AML-193 (cell line): Measurements from ENCODE around the gene GH2.
"Not testable (repeated sequence)": the region's sequence is repeated elsewhere in the genome, so short reads cannot be mapped to it uniquely, and the experiment has no call there.

Experiments
- DNase-seq, 2 experiments: peaks; one replicate each; lab custom pipeline; 2025; lab: John Stamatoyannopoulos, UW

GH2 gene

DNA sequence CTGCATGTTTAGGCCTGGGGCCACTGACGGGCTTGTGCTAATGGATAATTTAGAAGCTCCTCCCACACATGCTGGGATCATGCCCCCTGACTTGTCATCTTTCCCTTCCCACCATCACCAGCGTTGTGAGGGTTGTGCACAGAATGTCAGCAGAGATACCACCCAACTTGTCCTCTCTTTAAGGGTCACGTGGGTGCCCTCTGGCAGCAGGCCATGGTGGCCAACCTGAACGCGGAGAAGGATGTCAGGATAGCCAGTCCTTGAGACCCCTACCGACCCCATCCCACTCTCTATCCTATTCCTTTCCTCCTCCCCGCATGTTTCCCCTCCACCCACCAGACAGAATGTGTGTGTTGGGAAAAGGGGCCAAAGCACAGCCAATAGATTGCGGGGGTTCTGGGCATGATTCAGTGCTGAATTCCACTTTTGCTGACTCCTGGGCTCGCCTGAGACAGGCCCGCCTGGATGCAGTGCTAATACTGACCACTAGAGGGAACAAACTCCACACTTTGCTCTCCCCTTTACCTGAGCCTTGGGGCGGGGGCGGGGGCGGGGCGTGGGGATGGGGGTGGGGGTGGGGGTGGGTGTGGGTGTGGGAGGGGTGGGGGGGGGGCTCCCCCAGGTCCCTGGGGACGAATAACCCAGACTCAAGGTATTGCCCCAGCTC, at the start of gene GH2:
Gene GH2 (minus strand): TSS at position 10 of the 667 bp plus-strand sequence. CDS start 143 bp downstream, outside the sequence.
- DNase-seq: peak; percentile 39 to 53

DNA sequence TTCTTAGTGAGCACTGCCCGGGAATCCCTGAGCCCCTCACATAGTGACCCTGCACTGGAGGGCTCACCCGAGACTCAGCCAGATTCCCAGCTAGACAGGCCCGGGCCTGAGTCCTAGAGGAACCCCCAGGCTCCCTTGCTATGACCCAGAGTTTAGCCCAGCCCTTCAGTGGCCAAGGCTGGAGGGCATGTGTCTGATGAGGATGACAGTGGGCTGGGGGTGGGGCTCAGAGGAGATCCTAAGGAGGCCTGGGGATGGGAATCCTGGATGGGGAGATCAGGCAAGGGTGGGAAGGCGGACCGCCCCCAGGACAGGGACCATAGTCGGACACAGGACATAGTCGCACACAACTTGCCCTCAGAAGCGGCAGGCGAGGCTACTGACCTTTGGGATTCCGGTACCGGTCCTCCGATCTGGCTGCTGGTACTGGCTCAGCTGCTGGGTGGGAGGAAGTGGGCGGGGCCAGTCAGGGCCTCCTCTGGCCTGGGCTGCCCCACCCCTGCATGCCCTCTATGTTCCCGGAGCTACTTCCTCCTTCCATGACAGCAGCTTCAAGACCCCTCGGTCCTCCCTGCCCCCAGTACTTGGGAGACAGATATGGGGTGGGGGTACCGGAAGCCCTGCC, 49.3 kb upstream of the GH2 start:
- no peak for DNase-seq

DNA sequence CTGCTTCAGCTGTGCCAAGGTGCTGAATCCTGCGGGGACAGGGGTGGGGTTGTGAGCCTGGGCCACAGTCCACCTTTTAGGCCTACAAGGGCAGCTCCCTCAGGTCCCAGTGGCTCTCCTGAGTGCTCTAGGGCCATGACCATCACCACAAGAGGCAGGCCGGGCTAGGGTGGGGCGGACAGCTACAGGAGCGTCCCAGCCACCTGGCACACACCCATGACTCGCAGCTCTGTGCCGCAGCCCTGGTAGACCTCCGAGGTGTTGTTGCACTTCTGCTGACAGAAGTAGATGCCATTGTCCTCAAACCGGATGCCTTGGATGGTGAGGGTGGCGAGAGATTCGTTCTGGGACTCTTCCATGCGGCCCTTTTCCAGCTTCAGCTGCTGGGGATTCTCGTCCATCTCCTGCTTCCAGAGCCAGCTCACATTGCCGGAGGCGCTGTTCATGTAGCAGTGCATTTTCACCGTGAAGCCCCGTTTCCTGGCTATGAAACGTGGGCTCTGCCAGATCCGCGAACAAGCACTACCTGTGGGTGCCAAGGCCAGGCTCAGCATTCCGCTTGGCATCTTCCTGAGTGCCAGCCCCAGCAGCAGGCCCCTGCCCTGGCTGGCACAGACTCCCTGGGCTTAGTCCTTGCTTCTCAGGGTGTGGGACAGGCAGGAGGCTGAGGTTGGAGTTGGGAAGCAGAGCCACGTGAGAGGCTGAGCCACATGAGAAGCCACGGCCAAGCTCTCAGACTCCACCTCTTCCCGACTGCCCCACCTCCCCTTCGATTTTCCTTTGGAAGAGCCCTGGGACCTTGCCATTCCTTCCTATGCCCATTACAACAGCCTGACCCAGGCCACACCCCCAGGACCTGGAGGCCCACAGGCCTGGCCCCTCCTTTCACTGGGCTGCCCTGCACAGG, 48.4 kb upstream of the GH2 start:
- no peak for DNase-seq

DNA sequence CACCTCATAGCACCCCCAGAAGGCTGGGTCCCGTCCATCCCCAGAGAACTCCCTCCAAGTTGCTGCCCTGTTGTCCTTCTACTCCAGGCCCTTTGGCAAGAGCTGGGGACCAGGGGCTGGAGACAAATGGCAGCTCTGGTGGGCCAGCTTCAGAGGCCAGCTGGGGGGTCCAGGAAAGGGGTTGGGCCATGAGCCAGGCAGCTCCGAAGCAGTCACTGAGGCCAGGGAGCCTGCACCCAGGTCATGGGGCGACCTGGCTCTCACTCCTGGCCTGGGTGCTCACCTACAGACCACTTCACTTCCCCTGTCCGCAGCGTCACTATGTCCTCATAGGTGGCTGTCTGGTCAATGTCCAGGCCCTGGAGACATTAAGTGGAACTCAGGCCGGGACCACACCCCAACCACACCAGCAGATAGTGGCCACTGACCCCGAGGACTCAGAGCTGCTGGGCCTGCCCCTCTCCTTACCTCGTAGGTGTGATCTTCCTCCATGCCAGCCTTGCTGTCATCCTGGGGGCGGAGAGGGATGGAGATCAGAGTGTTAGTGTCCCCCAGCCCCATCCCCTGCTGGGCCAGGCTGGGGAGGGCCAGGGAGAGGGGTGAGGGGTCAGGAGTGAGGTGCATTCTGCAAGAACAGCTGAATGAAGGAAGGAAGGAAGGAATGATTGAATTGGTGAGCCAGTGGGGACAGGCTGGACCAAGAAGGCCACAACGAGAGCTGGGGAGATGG, 47.4 kb upstream of the GH2 start:
- DNase-seq: no peak

DNA sequence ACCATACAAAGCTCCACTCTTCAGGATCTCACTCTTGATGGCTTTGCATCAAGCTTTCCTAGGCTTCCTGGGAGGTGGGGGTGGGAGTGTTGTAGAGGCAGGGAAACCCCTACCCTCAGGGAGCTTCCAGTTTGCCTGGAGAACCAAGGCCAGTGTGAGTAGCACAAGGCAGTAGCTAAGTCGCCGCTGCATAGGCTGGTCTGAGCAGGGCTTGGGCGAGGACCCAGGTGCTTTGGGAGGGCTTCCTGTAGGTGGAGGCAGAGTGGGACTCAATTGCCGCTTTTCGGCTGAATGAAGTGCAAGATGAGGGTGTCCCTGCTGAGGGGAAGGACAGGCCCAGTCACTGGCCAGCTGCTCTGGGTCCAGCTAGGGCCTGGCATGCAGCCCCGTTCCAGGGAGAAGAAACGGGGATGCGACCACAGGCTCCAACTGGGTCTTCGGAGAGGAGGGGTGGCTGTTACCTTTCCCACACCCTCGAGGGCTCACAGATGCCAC, 46.5 kb upstream of the GH2 start:
- DNase-seq: no peak

DNA sequence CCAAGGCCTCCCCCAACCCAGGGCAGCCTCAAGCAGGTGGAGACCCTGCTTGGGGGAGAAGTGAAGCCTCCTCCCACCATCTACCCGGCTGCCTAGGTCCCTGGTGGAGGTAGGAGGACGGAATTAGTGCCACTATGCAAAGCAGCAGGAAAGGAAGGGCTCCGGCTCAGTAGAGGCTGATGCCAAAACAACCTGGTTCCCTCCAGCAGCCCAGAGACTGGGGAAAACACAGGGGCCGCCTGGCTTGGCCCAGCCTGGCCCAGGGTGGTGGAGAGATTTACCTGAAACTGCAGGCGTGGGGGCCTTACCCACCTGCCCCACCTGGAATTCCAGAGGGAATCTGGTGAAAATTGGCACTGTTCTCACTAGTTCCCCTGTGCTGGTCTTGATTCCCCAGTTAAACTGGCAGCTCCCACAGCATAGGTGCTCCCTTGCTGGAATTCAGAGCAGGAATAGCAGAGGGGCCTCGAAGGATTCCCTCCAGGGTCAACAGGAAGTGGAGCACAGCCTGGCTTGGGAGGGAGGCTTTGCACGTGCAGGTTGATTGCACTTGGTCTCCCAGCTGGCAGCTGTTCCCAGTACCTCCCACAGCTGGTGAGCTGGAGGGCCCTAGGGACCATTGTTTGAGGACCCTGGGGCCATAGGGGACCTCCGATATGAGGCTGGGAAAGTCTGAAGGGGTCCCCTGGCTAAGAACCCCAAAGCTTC, 45.9 kb upstream of the GH2 start:
- DNase-seq: no peak

DNA sequence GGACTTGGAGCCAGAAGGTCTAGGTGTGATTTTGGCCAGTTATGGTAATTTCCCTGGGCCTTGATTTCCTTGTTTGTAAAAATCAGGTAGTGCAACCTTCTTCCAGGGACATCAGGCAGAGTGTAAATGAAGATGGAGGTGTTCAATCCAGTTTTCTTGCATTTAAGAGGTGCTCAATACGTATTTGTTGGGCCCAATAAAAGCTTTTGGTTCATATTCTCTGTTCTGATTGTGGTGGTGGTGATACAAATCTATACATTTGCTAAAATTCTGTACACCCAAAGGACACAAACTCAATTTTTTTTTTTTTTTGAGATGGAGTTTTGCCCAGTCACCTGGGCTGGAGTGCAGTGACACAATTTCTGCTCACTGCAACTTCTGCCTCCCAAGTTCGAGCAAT, 44.4 kb upstream of the GH2 start:
- DNase-seq: no peak

DNA sequence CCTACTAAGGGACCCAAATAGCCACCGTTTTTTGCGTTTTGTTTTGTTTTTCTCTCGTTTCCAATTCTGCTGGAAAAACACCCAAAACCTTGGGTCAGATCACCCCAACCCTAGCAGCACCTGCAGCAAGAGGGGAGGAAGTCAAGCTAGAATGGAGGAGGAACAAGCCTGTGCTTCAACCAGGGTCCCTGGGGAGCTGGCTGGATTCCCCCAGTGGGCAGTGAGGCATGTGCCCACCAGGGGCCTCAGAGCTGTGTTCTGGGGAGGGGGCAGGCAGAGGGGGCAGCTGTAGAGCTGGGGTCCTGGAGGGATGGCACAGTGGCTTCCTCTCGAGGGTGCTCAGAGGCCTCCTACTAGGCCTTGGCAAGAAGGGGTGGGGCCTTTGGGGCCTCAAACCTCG, 43.9 kb upstream of the GH2 start:
- DNase-seq: no peak

DNA sequence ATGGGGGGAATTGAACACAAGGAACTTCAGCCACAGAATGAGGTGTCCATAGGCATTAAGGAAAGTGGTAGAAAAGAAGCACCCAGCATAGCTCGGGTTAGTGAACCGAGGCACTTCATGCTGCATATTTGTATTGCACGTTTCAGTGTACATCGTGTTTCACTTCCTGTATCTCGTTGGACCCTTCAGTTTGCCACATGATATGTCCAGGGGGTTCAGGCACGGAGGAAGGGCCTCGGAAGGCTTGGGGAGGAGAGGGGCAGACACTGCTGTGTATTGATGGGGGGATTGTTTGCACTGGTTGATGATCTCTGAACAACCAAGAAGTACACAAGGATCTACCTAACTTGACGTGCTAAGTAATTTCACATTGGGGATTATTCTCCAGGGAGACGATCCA, 40.7 kb upstream of the GH2 start:
- DNase-seq: not testable (repeated sequence)

DNA sequence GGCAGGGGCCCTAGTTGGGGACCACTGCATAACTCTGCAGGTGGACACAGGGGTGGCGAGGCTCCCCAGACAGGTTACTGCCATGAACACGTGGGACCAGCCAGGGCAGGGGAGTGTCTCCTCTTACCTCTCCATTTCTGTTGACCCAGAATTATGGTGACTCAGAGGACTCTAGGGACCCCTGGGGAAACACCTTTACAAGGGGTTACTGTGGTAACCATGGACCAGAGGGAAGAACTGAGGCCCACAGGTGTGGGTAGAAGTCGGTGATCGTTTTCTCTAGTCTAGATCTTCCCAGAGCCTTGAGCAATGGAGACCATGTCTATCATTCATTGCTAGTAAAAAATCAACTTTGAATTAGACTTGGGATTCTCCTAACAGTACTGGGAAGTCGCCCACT, 39.0 kb upstream of the GH2 start:
- not testable (repeated sequence) for DNase-seq

DNA sequence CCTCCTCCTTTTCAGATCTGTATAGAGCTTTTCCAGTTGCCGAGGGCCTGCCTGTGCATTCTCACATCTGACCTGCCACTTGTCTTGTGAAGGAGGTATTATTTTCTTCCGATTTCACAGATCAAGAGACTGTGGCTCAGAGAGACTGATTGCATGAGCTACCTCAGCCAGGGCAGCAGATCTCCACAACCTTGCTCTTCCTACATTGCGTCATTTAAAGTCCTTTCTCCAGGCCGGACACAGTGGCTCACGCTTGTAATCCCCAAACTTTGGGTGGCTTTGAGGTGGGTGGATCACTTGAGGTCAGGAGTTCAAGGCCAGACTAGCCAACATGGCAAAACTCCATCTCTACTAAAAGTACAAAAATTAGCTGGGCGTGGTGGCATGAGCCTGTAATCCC, 38.3 kb upstream of the GH2 start:
- DNase-seq: not testable (repeated sequence)

DNA sequence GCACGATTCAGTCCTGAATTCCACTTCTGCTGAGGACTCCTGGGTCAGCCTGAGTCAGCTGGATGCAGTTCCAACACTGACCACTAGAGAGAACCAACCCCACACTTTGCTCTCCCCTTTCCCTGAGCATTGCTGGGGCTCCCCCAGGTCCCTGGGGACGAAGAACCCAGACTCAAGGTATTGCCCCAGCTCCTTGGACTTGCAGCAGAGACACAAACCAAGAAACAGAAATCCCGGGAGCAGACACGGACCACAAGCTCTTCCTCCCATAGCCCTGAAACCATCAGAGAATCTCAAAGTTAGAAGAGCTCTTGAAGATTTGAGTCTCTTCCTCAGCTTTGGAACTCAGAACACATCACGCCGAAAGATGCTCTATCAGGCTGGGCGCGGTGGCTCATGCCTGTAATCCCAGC, 37.6 kb upstream of the GH2 start:
- DNase-seq: peak; percentile 51 to 57

DNA sequence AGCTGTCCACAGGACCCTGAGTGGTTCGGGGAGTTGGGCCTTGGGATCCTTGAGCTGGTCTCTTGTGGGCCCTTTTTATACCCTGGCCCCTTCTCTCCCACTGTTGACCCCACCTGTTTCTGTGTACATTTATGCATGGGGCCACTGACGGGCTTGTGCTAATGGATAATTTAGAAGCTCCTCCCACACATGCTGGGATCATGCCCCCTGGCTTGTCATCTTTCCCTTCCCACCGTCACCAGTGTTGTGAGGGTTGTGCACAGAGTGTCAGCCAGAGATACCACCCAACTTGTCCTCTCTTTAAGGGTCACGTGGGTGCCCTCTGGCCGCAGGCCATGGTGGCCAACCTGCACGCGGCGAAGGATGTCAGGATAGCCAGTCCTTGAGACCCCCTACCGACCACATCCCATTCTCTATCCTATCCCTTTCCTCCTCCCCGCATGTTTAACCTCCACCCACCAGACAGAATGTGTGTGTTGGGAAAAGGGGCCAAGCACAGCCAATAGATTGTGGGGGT, 37.1 kb upstream of the GH2 start, which contains the start of gene GH1:
Gene GH1 (minus strand): TSS at position 51 of the 517 bp plus-strand sequence. CDS start 63 bp downstream, outside the sequence.
- DNase-seq: not testable (repeated sequence)

DNA sequence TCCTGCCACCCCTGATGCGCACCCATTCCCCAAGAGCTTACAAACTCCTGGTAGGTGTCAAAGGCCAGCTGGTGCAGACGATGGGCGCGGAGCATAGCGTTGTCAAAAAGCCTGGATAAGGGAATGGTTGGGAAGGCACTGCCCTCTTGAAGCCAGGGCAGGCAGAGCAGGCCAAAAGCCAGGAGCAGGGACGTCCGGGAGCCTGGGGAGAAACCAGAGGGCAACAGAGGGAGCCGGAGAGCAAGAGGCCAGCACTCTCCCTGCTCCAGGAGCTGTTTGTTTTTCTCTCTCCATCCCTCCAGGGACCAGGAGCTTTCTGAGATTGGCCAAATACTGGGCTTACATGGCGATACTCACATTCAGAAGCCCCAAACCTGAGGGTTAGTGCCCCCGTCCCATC, 36.6 kb upstream of the GH2 start:
- DNase-seq: no peak

DNA sequence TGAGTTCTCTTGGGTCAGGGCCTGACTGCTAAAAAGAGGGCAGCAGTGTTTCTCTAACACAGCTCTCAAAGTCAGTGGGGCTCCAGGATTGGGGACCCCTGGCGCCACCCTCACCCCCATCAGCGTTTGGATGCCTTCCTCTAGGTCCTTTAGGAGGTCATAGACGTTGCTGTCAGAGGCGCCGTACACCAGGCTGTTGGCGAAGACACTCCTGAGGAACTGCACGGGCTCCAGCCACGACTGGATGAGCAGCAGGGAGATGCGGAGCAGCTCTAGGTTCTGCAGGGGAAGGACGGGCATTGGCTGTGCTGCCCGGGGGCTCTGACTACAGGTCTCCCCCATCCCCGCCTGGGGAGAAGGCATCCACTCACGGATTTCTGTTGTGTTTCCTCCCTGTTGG, 35.9 kb upstream of the GH2 start:
- DNase-seq: no peak

DNA sequence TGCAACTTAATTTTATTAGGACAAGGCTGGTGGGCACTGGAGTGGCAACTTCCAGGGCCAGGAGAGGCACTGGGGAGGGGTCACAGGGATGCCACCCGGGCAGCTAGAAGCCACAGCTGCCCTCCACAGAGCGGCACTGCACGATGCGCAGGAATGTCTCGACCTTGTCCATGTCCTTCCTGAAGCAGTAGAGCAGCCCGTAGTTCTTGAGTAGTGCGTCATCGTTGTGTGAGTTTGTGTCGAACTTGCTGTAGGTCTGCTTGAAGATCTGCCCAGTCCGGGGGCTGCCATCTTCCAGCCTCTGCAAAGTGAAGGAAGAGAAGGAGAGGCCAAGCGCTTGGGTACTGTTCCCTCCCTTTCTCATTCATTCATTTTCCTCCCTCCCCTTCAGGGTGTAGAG, 35.5 kb upstream of the GH2 start:
- DNase-seq: not testable (repeated sequence)

DNA sequence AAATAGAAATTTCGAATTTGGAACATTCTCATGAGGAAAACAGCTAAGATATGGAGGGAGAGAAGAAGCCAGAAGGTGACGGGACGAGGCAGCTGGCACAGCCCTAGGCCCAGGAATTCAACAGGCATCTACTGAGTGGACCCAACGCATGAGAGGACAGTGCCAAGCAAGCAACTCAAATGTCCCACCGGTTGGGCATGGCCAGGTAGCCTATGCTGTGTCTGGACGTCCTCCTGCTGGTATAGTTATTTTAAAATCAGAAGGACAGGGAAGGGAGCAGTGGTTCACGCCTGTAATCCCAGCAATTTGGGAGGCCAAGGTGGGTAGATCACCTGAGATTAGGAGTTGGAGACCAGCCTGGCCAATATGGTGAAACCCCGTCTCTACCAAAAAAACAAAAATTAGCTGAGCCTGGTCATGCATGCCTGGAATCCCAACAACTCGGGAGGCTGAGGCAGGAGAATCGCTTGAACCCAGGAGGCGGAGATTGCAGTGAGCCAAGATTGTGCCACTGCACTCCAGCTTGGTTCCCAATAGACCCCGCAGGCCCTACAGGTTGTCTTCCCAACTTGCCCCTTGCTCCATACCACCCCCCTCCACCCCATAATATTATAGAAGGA, 34.9 kb upstream of the GH2 start:
- no peak for DNase-seq

DNA sequence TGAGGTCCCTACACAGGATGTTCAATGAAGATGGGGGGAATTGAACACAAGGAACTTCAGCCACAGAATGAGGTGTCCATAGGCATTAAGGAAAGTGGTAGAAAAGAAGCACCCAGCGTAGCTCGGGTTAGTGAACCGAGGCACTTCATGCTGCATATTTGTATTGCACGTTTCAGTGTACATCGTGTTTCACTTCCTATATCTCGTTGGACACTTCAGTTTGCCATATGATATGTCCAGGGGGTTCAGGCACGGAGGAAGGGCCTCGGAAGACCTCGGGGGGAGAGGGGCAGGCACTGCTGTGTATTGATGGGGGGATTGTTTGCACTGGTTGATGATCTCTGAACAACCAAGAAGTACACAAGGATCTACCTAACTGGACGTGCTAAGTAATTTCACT, 34.0 kb upstream of the GH2 start:
- DNase-seq: not testable (repeated sequence)

DNA sequence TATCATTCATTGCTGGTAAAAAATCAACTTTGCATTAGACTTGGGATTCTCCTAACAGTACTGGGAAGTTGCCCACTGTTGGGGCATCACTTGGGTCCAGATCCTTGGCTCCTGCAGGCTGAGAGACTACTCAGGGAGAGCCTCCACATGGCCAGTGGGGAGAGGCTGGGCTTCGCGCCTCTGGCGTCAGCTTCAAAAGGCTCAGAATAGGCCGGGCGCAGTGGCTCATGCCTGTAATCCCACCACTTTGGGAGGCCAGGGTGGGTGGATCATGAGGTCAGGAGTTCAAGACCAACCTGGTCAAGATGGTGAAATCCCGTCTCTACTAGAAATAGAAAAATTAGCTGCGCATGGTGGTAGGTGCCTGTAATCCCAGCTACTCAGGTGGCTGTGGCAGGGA, 32.7 kb upstream of the GH2 start:
- no peak for DNase-seq

DNA sequence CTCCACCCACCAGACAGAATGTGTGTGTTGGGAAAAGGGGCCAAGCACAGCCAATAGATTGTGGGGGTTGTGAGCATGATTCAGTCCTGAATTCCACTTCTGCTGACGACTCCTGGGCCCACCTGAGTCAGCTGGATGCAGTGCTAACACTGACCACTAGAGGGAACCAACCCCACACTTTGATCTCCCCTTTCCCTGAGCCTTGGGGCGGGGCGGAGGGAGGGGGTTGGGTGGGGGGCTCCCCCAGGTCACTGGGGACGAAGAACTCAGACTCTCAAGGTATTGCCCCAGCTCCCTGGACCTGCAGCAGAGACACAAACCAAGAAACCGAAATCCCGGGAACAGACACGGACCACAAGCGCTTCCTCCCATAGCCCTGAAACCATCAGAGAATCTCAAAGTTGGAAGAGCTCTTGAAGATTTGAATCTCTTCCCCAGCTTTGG, 29.9 kb upstream of the GH2 start:
- no peak for DNase-seq
